Lower leg skin (tissue), 3 donors: ENCODE data around the gene JMJD6.

ENCODE experiments used
- CTCF ChIP-seq, 3 donors: fragments of 450-650 bp; IDR thresholded peaks; one replicate each; pipeline ENCODE4 v1.5.1; 2016; ENCODE audit warnings: antibody characterized with exemption in 3 of 3, mild to moderate bottlenecking in 3 of 3, moderate library complexity in 2 of 3
- POLR2A ChIP-seq, 2 donors: fragments of 450-650 bp; IDR thresholded peaks; one replicate each; pipeline ENCODE4 v1.6.1; 2016 to 2017; ENCODE audit warnings: antibody characterized with exemption in 2 of 2, mild to moderate bottlenecking in 1 of 2, moderate library complexity in 1 of 2

GRCh38 chr17:76737082-76737675, 10.8 kb upstream of the JMJD6 start, which contains the start of gene SRSF2:
- TF ChIP-seq CTCF (IDR thresholded peaks at IDR 0.05) (no peak), POLR2A (IDR thresholded peaks at IDR 0.05) (peak; percentile 7 to 100)
